Endothelial cell of umbilical vein (primary cell): Measurements from ENCODE around the gene MARS2. TPM values are rescaled to one million over a fixed set of nuclear protein-coding genes. Genes with fewer than 3 reads are reported as not detected.
"Not testable (repeated sequence)": the region's sequence is repeated elsewhere in the genome, so short reads cannot be mapped to it uniquely, and the experiment has no call there.

Experiments
- BruUV-seq: library from RNA; stranded (reverse); fragments of 400-500 nt; replicated peaks from 2 replicates; lab custom pipeline; 2021; lab: Mats Ljungman, UMichigan
- CTCF ChIA-PET: fragments of 300-600, 350-600 bp; sonication (Branson Sonifier 250); formaldehyde crosslinking; loops from one replicate; lab custom pipeline; 2021; ENCODE audit warnings: antibody characterized with exemption, inconsistent platforms; lab: Charles Lee
- POLR2A ChIA-PET: fragments of 300-600, 350-600 bp; sonication (Branson Sonifier 250); formaldehyde crosslinking; loops from one replicate; lab custom pipeline; 2021; ENCODE audit warnings: antibody characterized with exemption, inconsistent platforms; lab: Charles Lee
- DNase-seq: peaks from one replicate; pipeline ENCODE4 v3.0.0-alpha.2; 2011; ENCODE audit warnings: low read depth, low spot score
- FAIRE-seq: peaks from 2 replicates; lab custom pipeline; 2011; peaks lifted over from hg19 to GRCh38; lab: Jason Lieb, UNC
- H2AFZ ChIP-seq: 2 replicates; pipeline ENCODE4 v1.6.0; 2012; ENCODE audit warnings: low read depth, low read length, control low read depth, inconsistent platforms
- H3K27ac ChIP-seq: 2 replicates; pipeline ENCODE4 v1.5.1; 2011; ENCODE audit warnings: low read depth, mild to moderate bottlenecking, control low read depth, low read length, moderate library complexity; ENCODE audit not compliant: insufficient read depth
- H3K27me3 ChIP-seq, 2 experiments: 2 replicates each; pipeline versions ENCODE4 v1.6.0 to v1.6.1; 2011; ENCODE audit warnings: low read length in 2 of 2, mixed read lengths in 1 of 2; ENCODE audit not compliant: control insufficient read depth in 2 of 2, insufficient read depth in 2 of 2
- H3K36me3 ChIP-seq, 2 experiments: 2 replicates in 1 of 2; 3 replicates in 1 of 2; pipeline ENCODE4 v1.5.1; 2011; ENCODE audit warnings: low read length in 2 of 2, mild to moderate bottlenecking in 1 of 2, moderate library complexity in 1 of 2; ENCODE audit not compliant: control insufficient read depth in 2 of 2, insufficient read depth in 2 of 2; ENCODE audit errors: extremely low read depth in 1 of 2
- H3K4me1 ChIP-seq: 3 replicates; pipeline ENCODE4 v1.5.1; 2011; ENCODE audit warnings: mild to moderate bottlenecking, low read length; ENCODE audit not compliant: control insufficient read depth, insufficient read depth; ENCODE audit errors: extremely low read depth
- H3K4me2 ChIP-seq: 2 replicates; pipeline ENCODE4 v1.6.1; 2011; ENCODE audit warnings: low read length, control low read depth, mixed read lengths; ENCODE audit not compliant: insufficient read depth
- H3K4me3 ChIP-seq, 3 experiments: fragments of 200-600 bp in 1 of 3; sonication (generic), shearing (Covaris generic) in 1 of 3; replicated peaks in 1 of 3; 2 replicates each; pipeline ENCODE4 v1.5.1; 2011 to 2016; ENCODE audit warnings: control low read depth in 3 of 3, low read length in 3 of 3, mild to moderate bottlenecking in 2 of 3, inconsistent platforms in 1 of 3, low read depth in 1 of 3, moderate library complexity in 1 of 3; ENCODE audit not compliant: insufficient read depth in 1 of 3
- H3K79me2 ChIP-seq: 2 replicates; pipeline ENCODE4 v1.6.0; 2012; ENCODE audit warnings: low read length, inconsistent platforms; ENCODE audit not compliant: control insufficient read depth, insufficient read depth
- H3K9ac ChIP-seq: replicated peaks from 2 replicates; pipeline ENCODE3; 2011; ENCODE audit warnings: low read length, control low read depth; ENCODE audit not compliant: insufficient read depth; ENCODE audit errors: extremely low read depth
- H3K9me1 ChIP-seq: replicated peaks from 3 replicates; pipeline ENCODE4 v1.6.0; 2011; ENCODE audit warnings: mild to moderate bottlenecking, low read length; ENCODE audit not compliant: control insufficient read depth, insufficient read depth; ENCODE audit errors: extremely low read depth
- H3K9me3 ChIP-seq: replicated peaks from 2 replicates; pipeline ENCODE4 v1.5.1; 2012; ENCODE audit warnings: low read length, inconsistent platforms; ENCODE audit not compliant: control insufficient read depth, insufficient read depth
- H4K20me1 ChIP-seq: replicated peaks from 2 replicates; pipeline ENCODE3; 2011; ENCODE audit warnings: mild to moderate bottlenecking, low read length; ENCODE audit not compliant: control insufficient read depth, insufficient read depth; ENCODE audit errors: extremely low read depth
- CTCF ChIP-seq, 2 donors: IDR thresholded peaks; 1 replicate in 1 of 2; 2 replicates in 1 of 2; pipeline ENCODE4 v1.5.1; 2011; ENCODE audit warnings: low read length in 2 of 2, mild to moderate bottlenecking in 2 of 2, moderate library complexity in 2 of 2, control low read depth in 1 of 2, inconsistent platforms in 1 of 2, low read depth in 1 of 2; ENCODE audit not compliant: insufficient read depth in 1 of 2; ENCODE audit errors: extremely low read depth in 1 of 2
- EZH2 ChIP-seq: IDR thresholded peaks from 2 replicates; pipeline ENCODE4 v1.6.1; 2012; ENCODE audit warnings: borderline replicate concordance, low read depth, mild to moderate bottlenecking, moderate library complexity, low read length, inconsistent platforms; ENCODE audit not compliant: severe bottlenecking
- FOS ChIP-seq: IDR thresholded peaks from 2 replicates; pipeline ENCODE4 v1.6.1; 2011; ENCODE audit warnings: mild to moderate bottlenecking, low read length, moderate library complexity, borderline replicate concordance; ENCODE audit not compliant: insufficient read depth
- GATA2 ChIP-seq: IDR thresholded peaks from 2 replicates; pipeline ENCODE4 v1.7.0; 2011; ENCODE audit warnings: low read depth, mild to moderate bottlenecking, moderate library complexity, mixed read lengths, low read length; ENCODE audit not compliant: insufficient read length, insufficient read depth
- JUN ChIP-seq: IDR thresholded peaks from 2 replicates; pipeline ENCODE4 v1.6.1; 2011; ENCODE audit warnings: borderline replicate concordance, low read depth; ENCODE audit not compliant: insufficient read length, insufficient read depth
- MAX ChIP-seq: IDR thresholded peaks from 2 replicates; pipeline ENCODE4 v1.6.1; 2011; ENCODE audit not compliant: insufficient read depth, insufficient read length
- MYC ChIP-seq: IDR thresholded peaks from one replicate; pipeline ENCODE4 v1.6.1; 2011; ENCODE audit warnings: mild to moderate bottlenecking, low read depth, low read length
- POLR2A ChIP-seq: IDR thresholded peaks from 2 replicates; pipeline ENCODE4 v1.6.1; 2012; ENCODE audit warnings: low read depth, mild to moderate bottlenecking, control low read depth, low read length
- POLR2AphosphoS5 ChIP-seq: IDR thresholded peaks from 2 replicates; pipeline ENCODE4 v1.6.1; 2012; ENCODE audit warnings: low read depth, mild to moderate bottlenecking, control low read depth, low read length, moderate library complexity; ENCODE audit not compliant: insufficient read depth
- dilution Hi-C: fragments of 300-500 bp; cut with MboI; formaldehyde crosslinking; loops from one replicate; pipeline ENCODE4 v1.15.0; 2019; ENCODE audit warnings: low sequenced_read_pairs; ENCODE audit not compliant: extremely low pct_ligation_motif_present
- intact Hi-C: fragments of 100-400 bp; cut with micrococcal nuclease; formaldehyde crosslinking; loops from one replicate; pipeline ENCODE4 v1.10.0; 2022
- polyA plus RNA-seq, 4 experiments: library from polyadenylated mRNA; depleted of rRNA in 3 of 4; stranded (reverse) in 3 of 4; unstranded in 1 of 4; fragments of >200 nt; gene quantifications; 2 replicates each; pipeline versions ENCODE4 v1.2.1 to v1.2.3, GENCODE V29; 2011 to 2012; ENCODE audit warnings: missing spikeins in 1 of 4
- total RNA-seq: library from RNA; stranded (reverse); gene quantifications from 2 replicates; pipeline ENCODE4 v1.2.3, GENCODE V29; 2021

The MARS2 gene
- total and polyA plus RNA-seq, 2 donors (not counting 3 experiments of a cell fraction or from before 2014, with no cell fraction given), result 2.4 to 5.3 TPM

GRCh38 chr2:197677483-197677882, 27.7 kb upstream of the MARS2 start:
- H2AFZ ChIP-seq, result no peak overlapping the region
- no peak for DNase-seq
- no peaks in the 10 kb centered on the region for H3K27me3 ChIP-seq
- dilution Hi-C loops, result no loop called here
- no peak for FAIRE-seq
- peaks cover 28% of the 10 kb centered on the region for H3K4me1 ChIP-seq
- H3K79me2 ChIP-seq, result no peaks in the 10 kb centered on the region
- CTCF ChIA-PET, result no interaction called here
- intact Hi-C loops, result loop anchor here (5.0 kb wide), 1 partner anchor 120 kb away; no protein-coding TSS in a partner anchor
- H3K36me3 ChIP-seq, result no peaks in the 10 kb centered on the region
- no peak overlapping the region for H3K9ac ChIP-seq
- no peaks in the 10 kb centered on the region for H3K9me1 ChIP-seq
- no peak overlapping the region for H3K27ac ChIP-seq
- no peak overlapping the region for H3K4me3 ChIP-seq
- BruUV-seq, result no TSS peak
- H4K20me1 ChIP-seq, result no peaks in the 10 kb centered on the region
- TF ChIP-seq POLR2A, result no peak
- TF ChIP-seq JUN, result no peak
- no peak for TF ChIP-seq MYC
- TF ChIP-seq EZH2, result no peak
- no peak for TF ChIP-seq MAX
- no peak for TF ChIP-seq POLR2AphosphoS5
- TF ChIP-seq CTCF (IDR thresholded peaks at IDR 0.05; ENCODE audit: extremely low read depth in 1 of 2, insufficient read depth in 1 of 2, low read depth in 1 of 2, low read length in 2 of 2), result no peak
- TF ChIP-seq FOS, result no peak
- TF ChIP-seq GATA2, result no peak
- POLR2A ChIA-PET, result no interaction called here
- no peaks in the 10 kb centered on the region for H3K9me3 ChIP-seq
- H3K4me2 ChIP-seq, result no peak overlapping the region

- CTCF ChIA-PET, H3K9ac ChIP-seq, H3K27ac ChIP-seq, H4K20me1 ChIP-seq, H3K36me3 ChIP-seq, H3K4me1 ChIP-seq, H3K9me3 ChIP-seq, FAIRE-seq, POLR2A ChIA-PET, H3K4me2 ChIP-seq, BruUV-seq, intact Hi-C loops, H3K79me2 ChIP-seq, DNase-seq, H3K9me1 ChIP-seq, H3K27me3 ChIP-seq, H3K4me3 ChIP-seq, dilution Hi-C loops, H2AFZ ChIP-seq: not testable (repeated sequence)
Measured at GRCh38 chr2:197695206-197695605, 10.0 kb upstream of the MARS2 start.

GRCh38 chr2:197695971-197696370, 9.2 kb upstream of the MARS2 start:
- BruUV-seq, dilution Hi-C loops, FAIRE-seq, CTCF ChIA-PET, H4K20me1 ChIP-seq, intact Hi-C loops, H3K4me3 ChIP-seq, H3K9ac ChIP-seq, DNase-seq, H3K9me1 ChIP-seq, H3K36me3 ChIP-seq, H3K27me3 ChIP-seq, H2AFZ ChIP-seq, POLR2A ChIA-PET, H3K79me2 ChIP-seq, H3K27ac ChIP-seq, H3K4me2 ChIP-seq, H3K9me3 ChIP-seq, H3K4me1 ChIP-seq: not testable (repeated sequence)
